Osteoblast (primary cell): ENCODE measurements around the gene SNX32. TPM values are rescaled to one million over a fixed set of nuclear protein-coding genes. Genes with fewer than 3 reads are reported as not detected.

Experiments
- DNase-seq: peaks from one replicate; pipeline ENCODE4 v3.0.0; 2011; ENCODE audit warnings: low spot score, mixed read lengths; ENCODE audit not compliant: insufficient read length; ENCODE audit errors: missing footprints
- H2AFZ ChIP-seq: 2 replicates; pipeline ENCODE4 v1.6.0; 2011; ENCODE audit warnings: mild to moderate bottlenecking, low read length
- H3K27ac ChIP-seq: 2 replicates; pipeline ENCODE4 v1.5.1; 2011; ENCODE audit warnings: mild to moderate bottlenecking, low read depth, low read length, moderate library complexity
- H3K27me3 ChIP-seq: 2 replicates; pipeline ENCODE4 v1.6.0; 2012; ENCODE audit warnings: mild to moderate bottlenecking, control low read depth, inconsistent platforms, low read length, moderate library complexity; ENCODE audit not compliant: insufficient read depth
- H3K36me3 ChIP-seq: 2 replicates; pipeline ENCODE4 v1.5.1; 2011; ENCODE audit warnings: mild to moderate bottlenecking, low read length, control low read depth, moderate library complexity; ENCODE audit not compliant: insufficient read depth
- H3K4me1 ChIP-seq: 2 replicates; pipeline ENCODE4 v1.5.1; 2011; ENCODE audit warnings: mild to moderate bottlenecking, low read length, control low read depth, moderate library complexity; ENCODE audit not compliant: insufficient read depth
- H3K4me2 ChIP-seq: 2 replicates; pipeline ENCODE4 v1.6.0; 2011; ENCODE audit warnings: mild to moderate bottlenecking, low read length; ENCODE audit not compliant: insufficient read depth
- H3K4me3 ChIP-seq: fragments of 200-600 bp; sonication (generic); 3 replicates; pipeline ENCODE4 v1.5.1; 2012; ENCODE audit warnings: mild to moderate bottlenecking, low read length, inconsistent platforms; ENCODE audit not compliant: insufficient read depth
- H3K79me2 ChIP-seq: 2 replicates; pipeline ENCODE4 v1.6.0; 2012; ENCODE audit warnings: mild to moderate bottlenecking, low read length, control low read depth, inconsistent platforms; ENCODE audit not compliant: insufficient read depth
- H3K9me3 ChIP-seq: 2 replicates; pipeline ENCODE4 v1.5.1; 2011; ENCODE audit warnings: low read depth, low read length, control low read depth
- H4K20me1 ChIP-seq: 2 replicates; pipeline ENCODE4 v1.6.0; 2012; ENCODE audit warnings: mild to moderate bottlenecking, low read length, control low read depth; ENCODE audit not compliant: insufficient read depth
- total RNA-seq: library from RNA; depleted of rRNA; stranded (reverse); fragments of >200 nt; gene quantifications from 2 replicates; pipeline ENCODE4 v1.2.3, GENCODE V29; 2012
- TF ChIP-seq, protein P1 (sequence below): IDR thresholded peaks from 2 replicates; pipeline ENCODE4 v1.5.1; 2011; ENCODE audit warnings: mild to moderate bottlenecking, low read depth, low read length, moderate library complexity; ENCODE audit errors: extremely low read depth

The SNX32 gene
- total RNA-seq, 1 donor, result 1.1 TPM

DNA sequence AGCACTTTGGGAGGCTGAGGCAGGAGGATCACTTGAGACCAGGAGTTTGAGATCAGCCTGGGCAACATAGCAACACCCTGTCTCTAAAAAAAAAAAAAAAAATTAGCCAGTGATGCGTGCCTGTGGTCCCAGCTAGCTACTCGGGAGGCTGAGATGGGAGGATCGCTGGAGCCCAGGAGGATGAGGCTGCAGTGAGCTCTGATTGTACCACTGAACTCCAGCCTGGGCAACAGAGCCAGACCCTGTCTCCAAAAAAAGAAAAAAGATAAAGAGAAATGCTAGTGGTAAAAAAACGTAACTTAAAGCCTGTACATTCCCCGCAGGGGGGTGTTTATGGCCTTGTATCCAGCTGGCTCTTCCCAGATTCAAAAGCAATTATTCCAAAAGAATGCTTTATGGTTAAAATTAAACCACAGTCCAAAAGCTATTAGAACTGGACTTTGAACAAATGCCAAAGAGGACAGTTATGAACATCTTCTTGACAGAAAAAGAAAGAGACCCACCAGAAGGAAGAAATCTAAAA, 16.4 kb upstream of the SNX32 start:
- H3K4me2 ChIP-seq, result peak overlapping the region; percentile 84
- H3K4me1 ChIP-seq, result peaks cover 16% of the 10 kb centered on the region
- H2AFZ ChIP-seq, result peak overlapping the region; percentile 89
- no peaks in the 10 kb centered on the region for H4K20me1 ChIP-seq
- H3K4me3 ChIP-seq, result peak overlapping the region; percentile 86
- H3K9me3 ChIP-seq, result no peaks in the 10 kb centered on the region
- peak overlapping the region; percentile 47 for H3K27ac ChIP-seq
- TF ChIP-seq, protein P1, sequence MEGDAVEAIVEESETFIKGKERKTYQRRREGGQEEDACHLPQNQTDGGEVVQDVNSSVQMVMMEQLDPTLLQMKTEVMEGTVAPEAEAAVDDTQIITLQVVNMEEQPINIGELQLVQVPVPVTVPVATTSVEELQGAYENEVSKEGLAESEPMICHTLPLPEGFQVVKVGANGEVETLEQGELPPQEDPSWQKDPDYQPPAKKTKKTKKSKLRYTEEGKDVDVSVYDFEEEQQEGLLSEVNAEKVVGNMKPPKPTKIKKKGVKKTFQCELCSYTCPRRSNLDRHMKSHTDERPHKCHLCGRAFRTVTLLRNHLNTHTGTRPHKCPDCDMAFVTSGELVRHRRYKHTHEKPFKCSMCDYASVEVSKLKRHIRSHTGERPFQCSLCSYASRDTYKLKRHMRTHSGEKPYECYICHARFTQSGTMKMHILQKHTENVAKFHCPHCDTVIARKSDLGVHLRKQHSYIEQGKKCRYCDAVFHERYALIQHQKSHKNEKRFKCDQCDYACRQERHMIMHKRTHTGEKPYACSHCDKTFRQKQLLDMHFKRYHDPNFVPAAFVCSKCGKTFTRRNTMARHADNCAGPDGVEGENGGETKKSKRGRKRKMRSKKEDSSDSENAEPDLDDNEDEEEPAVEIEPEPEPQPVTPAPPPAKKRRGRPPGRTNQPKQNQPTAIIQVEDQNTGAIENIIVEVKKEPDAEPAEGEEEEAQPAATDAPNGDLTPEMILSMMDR, result no peak
- peaks cover 13% of the 10 kb centered on the region for H3K79me2 ChIP-seq
- no peak for DNase-seq
- no peaks in the 10 kb centered on the region for H3K36me3 ChIP-seq
- H3K27me3 ChIP-seq, result peaks cover 7% of the 10 kb centered on the region

DNA sequence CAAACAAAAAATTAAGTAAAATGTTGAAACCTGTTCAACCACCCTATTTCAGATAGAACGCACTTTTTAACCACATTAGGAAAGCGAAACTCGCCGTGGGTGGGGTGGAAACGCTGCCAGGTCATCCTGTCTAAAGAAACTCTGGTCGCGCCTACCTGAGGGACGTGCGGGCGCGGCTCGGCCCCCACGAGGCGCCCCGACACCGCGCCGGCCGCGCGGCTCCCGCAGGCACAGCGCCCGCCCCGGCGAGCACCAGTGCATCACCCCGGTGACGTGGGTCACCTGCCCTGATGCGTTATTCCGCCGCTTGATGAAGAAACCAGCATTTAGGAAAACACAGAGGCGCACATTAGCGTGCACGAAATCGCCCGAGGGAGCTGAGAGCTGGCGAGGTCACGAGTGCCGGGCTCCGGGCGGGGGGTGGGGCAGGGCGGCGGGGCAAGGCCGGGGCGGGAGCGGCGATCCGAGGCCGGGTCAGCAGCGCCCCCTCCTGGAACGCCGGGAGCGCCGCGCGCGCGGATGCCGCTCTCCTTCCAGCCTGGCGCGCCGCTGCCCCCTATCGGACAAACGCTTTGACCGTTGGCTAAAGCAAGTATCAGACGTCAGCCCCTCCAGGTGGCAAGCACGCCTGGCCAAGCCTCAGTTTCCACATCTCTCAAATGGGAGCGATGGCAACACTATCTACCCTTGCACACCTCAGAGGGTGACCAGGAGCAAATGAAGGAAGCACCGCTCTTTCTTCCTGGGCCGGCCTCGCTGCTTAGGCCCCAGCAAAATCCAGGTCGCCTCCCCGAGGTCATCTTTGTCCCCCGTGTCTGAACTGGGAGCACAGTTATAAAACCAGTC, 15.7 kb upstream of the SNX32 start:
- H3K27ac ChIP-seq, result peak overlapping the region; percentile 47
- TF ChIP-seq, protein P1, result peak; percentile 86

DNA sequence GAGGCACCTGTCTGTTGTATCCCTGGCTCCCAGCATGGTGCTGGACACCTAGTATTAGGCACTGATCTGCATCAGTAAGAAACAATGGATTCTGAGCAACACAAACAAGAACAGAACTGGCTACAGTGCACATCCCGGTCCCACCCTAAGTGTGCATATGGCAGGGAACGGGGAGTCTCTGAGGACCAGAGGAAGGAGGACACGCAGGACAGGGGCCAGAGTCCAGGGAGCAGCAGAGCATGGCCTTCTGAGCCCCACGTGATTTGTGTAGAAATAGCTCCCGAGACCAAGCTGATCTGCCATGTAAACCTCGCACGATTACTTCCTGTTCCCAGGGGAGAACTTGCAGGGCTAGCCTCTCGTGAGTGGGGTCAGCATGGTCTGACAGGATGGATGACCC, 12.7 kb upstream of the SNX32 start:
- Histone ChIP-seq H3K4me1 (peaks cover 3% of the 10 kb centered on the region), H3K79me2 (peaks cover 13% of the 10 kb centered on the region), H3K27me3 (peaks cover 11% of the 10 kb centered on the region), H3K9me3 (no peaks in the 10 kb centered on the region), H3K4me3 (no peak overlapping the region), H4K20me1 (no peaks in the 10 kb centered on the region), H3K36me3 (no peaks in the 10 kb centered on the region), H2AFZ (no peak overlapping the region), H3K27ac (no peak overlapping the region), H3K4me2 (no peak overlapping the region)
- no peak for DNase-seq
- TF ChIP-seq, protein P1, result no peak

More for the DNA sequence above, 15.7 kb upstream of the SNX32 start:
- H3K36me3 ChIP-seq, result no peaks in the 10 kb centered on the region
- DNase-seq, result peak; percentile 99
- peaks cover 13% of the 10 kb centered on the region for H3K79me2 ChIP-seq
- H3K27me3 ChIP-seq, result peaks cover 11% of the 10 kb centered on the region
- peak overlapping the region; percentile 89 for H2AFZ ChIP-seq
- peak overlapping the region; percentile 84 for H3K4me2 ChIP-seq
- H3K4me3 ChIP-seq, result peak overlapping the region; percentile 86
- no peaks in the 10 kb centered on the region for H3K9me3 ChIP-seq
- H4K20me1 ChIP-seq, result no peaks in the 10 kb centered on the region
- peaks cover 16% of the 10 kb centered on the region for H3K4me1 ChIP-seq
